ENCODE measurements around the gene PTCH2.

DNA sequence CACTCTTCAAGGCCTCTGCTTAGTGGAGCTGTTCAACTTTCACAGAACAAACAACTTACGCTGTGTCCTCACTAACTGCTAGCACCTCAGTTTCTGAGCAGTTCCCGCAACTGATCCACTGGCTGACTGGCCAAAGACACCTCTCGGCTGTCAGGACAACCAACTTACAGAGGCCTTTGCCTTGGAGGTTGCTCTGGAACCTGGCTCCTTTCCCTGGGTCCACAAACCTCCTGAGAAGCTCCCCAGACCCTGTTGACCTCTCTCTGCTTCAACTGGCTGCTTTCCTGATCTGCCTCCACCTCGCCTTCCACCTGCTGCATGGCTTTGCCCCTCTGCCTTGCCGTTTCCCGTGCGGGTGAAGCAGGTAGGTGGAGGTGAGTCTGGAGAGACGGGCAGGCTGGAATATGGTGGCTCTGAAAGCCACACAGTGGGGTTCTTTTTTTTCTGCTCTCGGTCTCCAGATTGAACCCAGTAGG lies 21.8 kb downstream of the PTCH2 start:
- no peak for TF ChIP-seq EZH2 (IDR thresholded peaks at IDR 0.05; ENCODE audit: low read depth)
- TF ChIP-seq, protein P1, sequence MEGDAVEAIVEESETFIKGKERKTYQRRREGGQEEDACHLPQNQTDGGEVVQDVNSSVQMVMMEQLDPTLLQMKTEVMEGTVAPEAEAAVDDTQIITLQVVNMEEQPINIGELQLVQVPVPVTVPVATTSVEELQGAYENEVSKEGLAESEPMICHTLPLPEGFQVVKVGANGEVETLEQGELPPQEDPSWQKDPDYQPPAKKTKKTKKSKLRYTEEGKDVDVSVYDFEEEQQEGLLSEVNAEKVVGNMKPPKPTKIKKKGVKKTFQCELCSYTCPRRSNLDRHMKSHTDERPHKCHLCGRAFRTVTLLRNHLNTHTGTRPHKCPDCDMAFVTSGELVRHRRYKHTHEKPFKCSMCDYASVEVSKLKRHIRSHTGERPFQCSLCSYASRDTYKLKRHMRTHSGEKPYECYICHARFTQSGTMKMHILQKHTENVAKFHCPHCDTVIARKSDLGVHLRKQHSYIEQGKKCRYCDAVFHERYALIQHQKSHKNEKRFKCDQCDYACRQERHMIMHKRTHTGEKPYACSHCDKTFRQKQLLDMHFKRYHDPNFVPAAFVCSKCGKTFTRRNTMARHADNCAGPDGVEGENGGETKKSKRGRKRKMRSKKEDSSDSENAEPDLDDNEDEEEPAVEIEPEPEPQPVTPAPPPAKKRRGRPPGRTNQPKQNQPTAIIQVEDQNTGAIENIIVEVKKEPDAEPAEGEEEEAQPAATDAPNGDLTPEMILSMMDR (conservative IDR thresholded peaks at IDR 0.05), result no peak
